Fibroblast of skin of right biceps (primary cell): ENCODE measurements around the gene HTR6.

Experiments
- DNase-seq: peaks from one replicate; pipeline ENCODE4 v3.0.0-alpha.2; 2013

The HTR6 gene

DNA sequence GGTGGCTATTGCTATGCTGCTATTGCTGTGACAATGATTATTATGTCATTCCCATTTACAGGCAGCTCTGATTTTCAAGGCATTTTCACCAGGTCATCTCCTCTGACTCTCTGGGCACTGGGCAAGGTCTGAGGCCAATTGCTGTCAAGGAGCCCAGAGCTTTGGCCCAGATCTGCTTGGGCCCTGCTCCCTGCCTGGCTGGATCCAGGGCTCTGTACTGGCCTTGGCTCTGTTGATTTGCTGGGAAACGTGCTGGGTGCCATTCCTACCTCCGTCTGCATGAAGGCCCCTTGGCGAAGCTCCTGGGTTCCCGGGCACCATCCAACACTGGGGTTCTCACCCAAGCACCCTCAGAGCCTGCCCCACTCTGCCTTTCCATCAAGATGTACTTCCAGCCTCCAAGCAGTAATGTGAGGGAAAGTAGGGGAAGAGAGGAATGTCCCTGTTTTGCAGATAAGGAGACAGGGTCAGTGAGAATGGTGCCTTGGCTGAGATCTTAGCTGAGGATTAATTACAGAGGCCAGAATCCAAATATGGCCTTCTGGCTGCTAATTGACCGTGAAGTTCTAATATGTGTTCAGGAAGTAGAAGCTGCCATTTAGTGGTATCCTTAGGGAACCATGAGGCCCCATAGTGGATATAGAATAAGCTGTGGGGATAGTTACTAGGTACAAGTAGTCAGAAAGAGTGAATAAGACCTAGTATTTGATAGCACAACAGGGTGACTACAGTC is 63.9 kb downstream of the HTR6 start:
- DNase-seq: no peak

DNA sequence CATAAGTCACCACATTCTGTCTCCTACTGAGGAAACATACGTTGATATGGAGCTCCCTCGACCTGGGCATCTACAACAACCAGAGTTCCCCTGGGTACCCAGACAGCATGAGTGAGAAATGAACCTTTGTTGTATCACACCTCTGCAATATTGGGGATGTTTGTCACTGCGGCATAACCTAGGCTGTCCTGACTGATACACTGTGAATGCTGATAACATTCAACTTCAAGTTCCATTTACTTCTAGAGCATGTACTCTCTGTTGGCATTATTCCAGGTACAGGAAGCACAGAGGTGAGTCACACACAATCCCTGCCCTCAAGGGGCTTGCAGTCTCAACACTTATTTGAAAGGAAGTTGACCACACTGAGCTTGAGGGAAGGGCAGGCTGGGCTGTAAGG is 65.6 kb downstream of the HTR6 start:
- no peak for DNase-seq
